Suprapubic skin (tissue), 4 donors: ENCODE measurements around the gene GLS2.

Experiments used
- EP300 ChIP-seq: sonication (generic); formaldehyde crosslinking; IDR thresholded peaks from one replicate; pipeline ENCODE4 v1.6.1; 2017; ENCODE audit warnings: antibody characterized with exemption
- POLR2A ChIP-seq, 2 donors: fragments of 450-650 bp; IDR thresholded peaks; one replicate each; pipeline ENCODE4 v1.6.1; 2017; ENCODE audit warnings: antibody characterized with exemption in 2 of 2, mild to moderate bottlenecking in 2 of 2, moderate library complexity in 2 of 2
- POLR2AphosphoS5 ChIP-seq, 3 donors: sonication (generic); formaldehyde crosslinking; IDR thresholded peaks; one replicate each; pipeline ENCODE4 v1.6.1; 2017; ENCODE audit warnings: antibody characterized with exemption in 3 of 3
- TF ChIP-seq, protein P1 (sequence below), 2 donors: fragments of 200-600 bp in 1 of 2; fragments of 450-650 bp in 1 of 2; sonication (generic) in 1 of 2; IDR thresholded peaks; one replicate each; pipeline ENCODE4 v1.5.1; 2016 to 2019; ENCODE audit warnings: antibody characterized with exemption in 2 of 2, mild to moderate bottlenecking in 1 of 2, moderate library complexity in 1 of 2

DNA sequence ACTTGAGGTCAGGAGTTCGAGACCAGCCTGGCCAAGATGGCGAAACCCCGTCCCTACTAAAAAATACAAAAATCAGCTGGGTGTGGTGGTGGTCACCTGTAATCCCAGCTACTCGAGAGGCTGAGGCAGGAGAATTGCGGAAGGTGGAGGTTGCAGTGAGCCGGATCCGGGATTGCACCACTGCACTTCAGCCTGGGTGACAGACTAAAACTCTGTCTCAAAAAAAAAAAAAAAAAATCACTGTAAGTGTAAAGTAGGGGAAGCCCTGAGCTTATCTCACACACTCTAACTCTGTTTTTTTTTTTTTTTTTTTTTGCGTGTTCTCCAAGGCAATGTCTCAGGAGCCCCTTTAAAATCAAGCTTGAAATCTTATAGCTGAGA lies 33.2 kb upstream of the GLS2 start:
- TF ChIP-seq, protein P1, sequence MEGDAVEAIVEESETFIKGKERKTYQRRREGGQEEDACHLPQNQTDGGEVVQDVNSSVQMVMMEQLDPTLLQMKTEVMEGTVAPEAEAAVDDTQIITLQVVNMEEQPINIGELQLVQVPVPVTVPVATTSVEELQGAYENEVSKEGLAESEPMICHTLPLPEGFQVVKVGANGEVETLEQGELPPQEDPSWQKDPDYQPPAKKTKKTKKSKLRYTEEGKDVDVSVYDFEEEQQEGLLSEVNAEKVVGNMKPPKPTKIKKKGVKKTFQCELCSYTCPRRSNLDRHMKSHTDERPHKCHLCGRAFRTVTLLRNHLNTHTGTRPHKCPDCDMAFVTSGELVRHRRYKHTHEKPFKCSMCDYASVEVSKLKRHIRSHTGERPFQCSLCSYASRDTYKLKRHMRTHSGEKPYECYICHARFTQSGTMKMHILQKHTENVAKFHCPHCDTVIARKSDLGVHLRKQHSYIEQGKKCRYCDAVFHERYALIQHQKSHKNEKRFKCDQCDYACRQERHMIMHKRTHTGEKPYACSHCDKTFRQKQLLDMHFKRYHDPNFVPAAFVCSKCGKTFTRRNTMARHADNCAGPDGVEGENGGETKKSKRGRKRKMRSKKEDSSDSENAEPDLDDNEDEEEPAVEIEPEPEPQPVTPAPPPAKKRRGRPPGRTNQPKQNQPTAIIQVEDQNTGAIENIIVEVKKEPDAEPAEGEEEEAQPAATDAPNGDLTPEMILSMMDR (IDR thresholded peaks at IDR 0.05): no peak
- TF ChIP-seq POLR2AphosphoS5 (IDR thresholded peaks at IDR 0.05) (no peak), EP300 (no peak), POLR2A (IDR thresholded peaks at IDR 0.05) (no peak)
